HepG2 (cell line): ENCODE results near the gene HIRA. TPM values are rescaled to one million over a fixed set of nuclear protein-coding genes. Genes with fewer than 3 reads are reported as not detected.

Source experiments
- ATAC-seq: fragments of 200-7000 bp; cut with Tn5 transposase; 3 replicates; pipeline ENCODE4 v1.9.1; 2020; ENCODE audit warnings: mild to moderate bottlenecking, moderate library complexity
- BruUV-seq: library from RNA; stranded (reverse); fragments of 400-500 nt; replicated peaks from 2 replicates; lab custom pipeline; 2021; lab: Mats Ljungman, UMichigan
- CTCF ChIA-PET: fragments of 300-600 bp; formaldehyde crosslinking; extraction: SDS; loops from one replicate; lab custom pipeline; 2021; ENCODE audit warnings: low total read pairs, inconsistent platforms, low intra/inter-chr PET ratio; lab: Yijun Ruan, JAX
- POLR2A ChIA-PET: fragments of 350-600 bp; sonication (Branson Sonifier 250); formaldehyde crosslinking; loops from one replicate; lab custom pipeline; 2020; ENCODE audit warnings: antibody characterized with exemption, inconsistent platforms; lab: Yijun Ruan, JAX
- DNase-seq: peaks from one replicate; pipeline ENCODE4 v3.0.0-alpha.2; 2015; ENCODE audit warnings: low spot score
- FAIRE-seq: peaks from 3 replicates; lab custom pipeline; 2011; peaks lifted over from hg19 to GRCh38; lab: Jason Lieb, UNC
- H2AFZ ChIP-seq: one replicate; pipeline ENCODE4 v1.6.1; 2011; ENCODE audit warnings: low read length, inconsistent platforms
- H3K27ac ChIP-seq: fragments of 300-600 bp; 3 replicates; pipeline ENCODE4 v1.8.0; 2011; ENCODE audit warnings: mixed run types, mild to moderate bottlenecking, mixed read lengths, low read length, inconsistent platforms; ENCODE audit not compliant: insufficient read depth; ENCODE audit errors: extremely low read length
- H3K27me3 ChIP-seq, 2 experiments: fragments of 200-600 bp in 1 of 2; 2 replicates in 1 of 2; 3 replicates in 1 of 2; pipeline versions ENCODE4 v1.6.0 to v1.8.0; 2011; ENCODE audit warnings: low read length in 2 of 2, mild to moderate bottlenecking in 2 of 2, moderate library complexity in 2 of 2, inconsistent platforms in 1 of 2; ENCODE audit not compliant: insufficient read depth in 2 of 2, control insufficient read depth in 1 of 2
- H3K36me3 ChIP-seq, 2 experiments: fragments of 200-600 bp in 1 of 2; replicated peaks in 1 of 2; 2 replicates in 1 of 2; 3 replicates in 1 of 2; pipeline versions ENCODE4 v1.5.1 to v1.8.0; 2011; ENCODE audit warnings: low read length in 2 of 2, inconsistent platforms in 1 of 2; ENCODE audit not compliant: insufficient read depth in 2 of 2, control insufficient read depth in 1 of 2
- H3K4me1 ChIP-seq: 2 replicates; pipeline ENCODE4 v1.5.1; 2012; ENCODE audit warnings: low read length, inconsistent platforms; ENCODE audit not compliant: insufficient read depth
- H3K4me2 ChIP-seq: 2 replicates; pipeline ENCODE4 v1.6.0; 2011; ENCODE audit warnings: low read depth, low read length, inconsistent platforms
- H3K4me3 ChIP-seq, 3 experiments: fragments of 200-600 bp in 1 of 3; sonication (generic), shearing (Covaris generic) in 1 of 3; replicated peaks in 1 of 3; 2 replicates each; pipeline ENCODE4 v1.5.1; 2011 to 2016; ENCODE audit warnings: low read length in 3 of 3, inconsistent platforms in 2 of 3, low read depth in 2 of 3, mild to moderate bottlenecking in 2 of 3, control low read depth in 1 of 3, mixed read lengths in 1 of 3; ENCODE audit not compliant: insufficient read depth in 1 of 3
- H3K79me2 ChIP-seq: one replicate; pipeline ENCODE4 v1.6.1; 2011; ENCODE audit warnings: low read length, inconsistent platforms; ENCODE audit not compliant: insufficient read depth
- H3K9ac ChIP-seq: 2 replicates; pipeline ENCODE4 v1.6.0; 2011; ENCODE audit warnings: mild to moderate bottlenecking, low read depth, low read length, inconsistent platforms; ENCODE audit not compliant: insufficient read depth
- H3K9me3 ChIP-seq: 2 replicates; pipeline ENCODE4 v1.5.1; 2012; ENCODE audit warnings: mild to moderate bottlenecking, low read length
- H4K20me1 ChIP-seq: 2 replicates; pipeline ENCODE4 v1.6.0; 2011; ENCODE audit warnings: inconsistent platforms, mild to moderate bottlenecking, low read length, moderate library complexity; ENCODE audit not compliant: insufficient read depth
- KLF9 ChIP-seq: IDR thresholded peaks from 2 replicates; pipeline ENCODE4 v1.6.1; 2016; ENCODE audit warnings: low read depth
- PLRG1 ChIP-seq: fragments of 450-650 bp; conservative IDR thresholded peaks from 2 replicates; pipeline ENCODE4 v1.6.1; 2016
- SMAD3 ChIP-seq: sonication (generic); formaldehyde crosslinking; IDR thresholded peaks from 2 replicates; pipeline ENCODE4 v1.4.0; 2020; ENCODE audit warnings: missing genetic modification reagents
- TEF ChIP-seq: sonication (generic); formaldehyde crosslinking; IDR thresholded peaks from 2 replicates; pipeline ENCODE4 v1.5.0; 2020; ENCODE audit warnings: missing genetic modification reagents
- ZNF20 ChIP-seq: sonication (generic); formaldehyde crosslinking; IDR thresholded peaks from 2 replicates; pipeline ENCODE4 v1.4.0; 2020; ENCODE audit warnings: mild to moderate bottlenecking, moderate library complexity, missing genetic modification reagents
- ZNF207 ChIP-seq: fragments of 450-650 bp; IDR thresholded peaks from 2 replicates; pipeline ENCODE4 v1.6.1; 2016; ENCODE audit warnings: antibody characterized with exemption, borderline replicate concordance
- ZNF770 ChIP-seq: sonication (generic); formaldehyde crosslinking; IDR thresholded peaks from 2 replicates; pipeline ENCODE4 v1.5.0; 2020; ENCODE audit warnings: mild to moderate bottlenecking, missing genetic modification reagents
- ZSCAN21 ChIP-seq: sonication (generic); formaldehyde crosslinking; IDR thresholded peaks from 2 replicates; pipeline ENCODE4 v1.8.0; 2022; ENCODE audit warnings: mild to moderate bottlenecking, missing genetic modification reagents, moderate library complexity, borderline replicate concordance
- WGBS: methylation state at CpG from one replicate; pipeline ENCODE4 v1.1.6; 2017; ENCODE audit warnings: low lambda C conversion rate; 5-methylcytosine and 5-hydroxymethylcytosine counted together
- in situ Hi-C: cut with HindIII; loops from 2 replicates; pipeline ENCODE4 v1.10.0; 2017; ENCODE audit warnings: low pct_unique_long_range_greater_than_20kb; ENCODE audit not compliant: extremely low pct_ligation_motif_present
- intact Hi-C: fragments of 100-400 bp; cut with micrococcal nuclease; formaldehyde crosslinking; loops from one replicate; pipeline ENCODE4 v1.10.0; 2022; ENCODE audit not compliant: unreplicated experiment
- polyA plus RNA-seq, 8 experiments: library from polyadenylated mRNA; depleted of rRNA in 3 of 8; stranded (reverse) in 7 of 8; unstranded in 1 of 8; fragments of >200 nt; fragmentation: Illumina TruSeq in 4 of 8; extraction: Trizol in 4 of 8; gene quantifications; 2 replicates each; pipeline versions ENCODE4 v1.2.1 to v1.2.3, GENCODE V29; 2011 to 2016; ENCODE audit warnings: low read depth in 4 of 8, missing spikeins in 1 of 8, mixed read lengths in 1 of 8; ENCODE audit not compliant: insufficient read depth in 1 of 8
- total RNA-seq, 5 experiments: library from RNA; depleted of rRNA; stranded (reverse); fragments of >200 nt; fragmentation: Illumina TruSeq; extraction: Trizol; gene quantifications; 2 replicates each; pipeline ENCODE4 v1.2.3, GENCODE V29; 2016; ENCODE audit warnings: low read depth in 1 of 5

Gene HIRA
- total and polyA plus RNA-seq, 2 of the 13 experiments (the other 11 are each of a cell fraction or from before 2014, with no cell fraction given), result 21.5 to 29.2 TPM

GRCh38 chr22:19455585-19456370 lies 24.2 kb upstream of the HIRA start:
- Histone ChIP-seq H3K4me3 (no peak overlapping the region), H4K20me1 (no peaks in the 10 kb centered on the region), H3K79me2 (no peaks in the 10 kb centered on the region), H3K9me3 (no peaks in the 10 kb centered on the region), H3K4me2 (no peak overlapping the region)
- POLR2A ChIA-PET, result no interaction called here
- 94% methylated on average over 4 of the region's 4 CpGs for WGBS
- DNase-seq (no peak), FAIRE-seq (no peak)
- TF ChIP-seq TEF (CRISPR knock-in tag) (no peak), SMAD3 (no peak), ZNF207 (no peak)
- TF ChIP-seq, all 625 proteins: peak for 0
- Histone ChIP-seq H3K27ac (no peak overlapping the region), H3K4me1 (no peaks in the 10 kb centered on the region), H3K36me3 (peaks cover 21 to 65% of the 10 kb centered on the region in 2 experiments; a peak in 4 of 5 replicates), H3K9ac (no peak overlapping the region), H2AFZ (no peak overlapping the region), H3K27me3 (no peaks in the 10 kb centered on the region)
- no peak; the same call in 2 of the 3 replicates for ATAC-seq
- intact Hi-C loops (no loop called here), in situ Hi-C loops (no loop called here)
- CTCF ChIA-PET, result no interaction called here
- BruUV-seq, result no TSS peak

GRCh38 chr22:19455033-19455432 lies 23.5 kb upstream of the HIRA start:
- Histone ChIP-seq H2AFZ (no peak overlapping the region), H3K79me2 (no peaks in the 10 kb centered on the region), H3K36me3 (peaks cover 21 to 65% of the 10 kb centered on the region in 2 experiments; a peak in 4 of 5 replicates), H3K4me1 (no peaks in the 10 kb centered on the region), H3K9ac (no peak overlapping the region), H3K4me2 (no peak overlapping the region), H3K27ac (no peak overlapping the region), H3K9me3 (no peaks in the 10 kb centered on the region), H3K4me3 (no peak overlapping the region), H3K27me3 (no peaks in the 10 kb centered on the region), H4K20me1 (no peaks in the 10 kb centered on the region)
- in situ Hi-C loops, result no loop called here
- ATAC-seq, result no peak
- BruUV-seq, result no TSS peak
- TF ChIP-seq PLRG1, result no peak
- TF ChIP-seq KLF9 (CRISPR knock-in tag), result no peak
- TF ChIP-seq ZNF770, result no peak
- no peak for TF ChIP-seq ZNF20 (CRISPR knock-in tag)
- no peak for TF ChIP-seq ZSCAN21 (CRISPR knock-in tag)
- intact Hi-C loops, result no loop called here
- DNase-seq, result no peak
- POLR2A ChIA-PET, result no interaction called here
- WGBS, result 100% methylated on average over 2 of the region's 2 CpGs
- CTCF ChIA-PET, result no interaction called here
- no peak for FAIRE-seq
